ENCODE measurements around the gene LARGE1.

LARGE1 gene

GRCh38 chr22:33823552-33823951, 96.7 kb downstream of the LARGE1 start:
- no peak for DNase-seq

DNA sequence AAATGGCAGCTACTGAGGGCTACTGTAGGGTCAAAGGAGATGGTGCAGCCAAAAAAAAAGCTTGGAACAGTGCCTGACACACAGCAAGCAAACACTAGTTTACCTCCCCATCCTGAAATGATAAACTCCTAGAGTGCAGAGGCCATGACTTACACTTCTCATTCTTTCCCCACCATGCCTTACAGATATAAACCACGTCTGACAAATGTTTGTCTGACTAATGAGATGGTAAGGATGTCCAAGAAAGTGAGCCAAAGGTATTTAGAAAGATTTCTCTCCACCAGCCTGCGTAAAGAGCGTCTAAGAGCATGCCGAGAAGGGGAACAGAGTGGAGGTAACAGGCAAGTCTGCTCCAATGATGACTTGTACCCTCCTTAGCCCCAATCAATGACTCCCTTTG, 99.0 kb downstream of the LARGE1 start:
- no peak for DNase-seq

DNA sequence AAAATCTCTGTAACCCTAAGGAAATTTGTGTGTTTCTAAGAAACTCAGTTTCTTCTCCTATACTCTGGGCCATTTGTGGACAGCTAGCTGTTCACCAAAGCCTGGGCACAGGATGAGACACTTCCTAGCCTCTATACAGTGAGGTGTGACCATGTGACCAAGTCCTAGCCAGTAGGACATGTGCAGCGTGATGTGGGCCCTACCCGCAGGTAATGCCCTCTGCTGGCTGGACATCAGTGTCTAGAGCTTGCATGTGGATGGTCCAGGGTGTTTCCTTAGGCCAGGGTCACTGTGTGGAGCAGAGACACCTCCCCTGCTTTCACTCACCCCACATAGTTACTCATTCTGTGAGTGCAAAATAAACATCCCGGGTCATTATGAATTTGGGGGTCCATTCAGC, 100.5 kb downstream of the LARGE1 start:
- DNase-seq = no peak

DNA sequence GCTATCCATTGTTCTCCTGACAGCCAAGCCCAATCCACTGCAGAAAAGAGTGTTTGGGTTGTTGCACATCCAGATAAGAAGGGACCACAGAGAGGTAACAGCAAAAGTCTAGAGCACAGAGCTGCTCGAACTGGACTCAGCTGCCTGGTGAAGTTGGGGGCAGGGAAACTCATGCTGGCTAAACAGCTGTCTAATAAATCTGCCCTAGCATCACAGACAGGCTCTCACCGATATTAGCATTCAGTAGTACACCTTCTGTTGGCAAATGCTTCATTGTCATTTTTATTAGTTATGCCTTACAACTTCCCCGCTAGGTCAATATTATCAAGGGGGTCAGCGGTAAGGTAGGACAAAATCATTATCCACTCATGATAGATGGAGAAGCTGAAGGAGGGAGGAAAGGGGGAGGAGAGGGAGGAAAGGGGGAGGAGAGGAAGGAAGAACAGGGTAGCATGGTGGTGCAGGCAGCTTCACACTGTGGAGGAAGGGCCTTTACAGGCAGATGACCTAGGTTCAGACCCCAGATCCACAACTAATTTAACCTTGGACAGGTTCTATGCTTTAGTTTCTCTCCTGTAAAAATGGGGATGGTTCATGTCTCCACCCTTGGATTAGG, 102.7 kb downstream of the LARGE1 start:
- DNase-seq = no peak

GRCh38 chr22:33812360-33812977, 107.8 kb downstream of the LARGE1 start:
- DNase-seq = no peak

- DNase-seq = no peak
Measured at GRCh38 chr22:33811686-33812085, 108.6 kb downstream of the LARGE1 start.

GRCh38 chr22:33811208-33811607, 109.1 kb downstream of the LARGE1 start:
- DNase-seq = no peak

- DNase-seq = no peak
Measured at GRCh38 chr22:33807470-33807869, 112.8 kb downstream of the LARGE1 start.

GRCh38 chr22:33806191-33806590, 114.1 kb downstream of the LARGE1 start:
- DNase-seq = no peak

DNA sequence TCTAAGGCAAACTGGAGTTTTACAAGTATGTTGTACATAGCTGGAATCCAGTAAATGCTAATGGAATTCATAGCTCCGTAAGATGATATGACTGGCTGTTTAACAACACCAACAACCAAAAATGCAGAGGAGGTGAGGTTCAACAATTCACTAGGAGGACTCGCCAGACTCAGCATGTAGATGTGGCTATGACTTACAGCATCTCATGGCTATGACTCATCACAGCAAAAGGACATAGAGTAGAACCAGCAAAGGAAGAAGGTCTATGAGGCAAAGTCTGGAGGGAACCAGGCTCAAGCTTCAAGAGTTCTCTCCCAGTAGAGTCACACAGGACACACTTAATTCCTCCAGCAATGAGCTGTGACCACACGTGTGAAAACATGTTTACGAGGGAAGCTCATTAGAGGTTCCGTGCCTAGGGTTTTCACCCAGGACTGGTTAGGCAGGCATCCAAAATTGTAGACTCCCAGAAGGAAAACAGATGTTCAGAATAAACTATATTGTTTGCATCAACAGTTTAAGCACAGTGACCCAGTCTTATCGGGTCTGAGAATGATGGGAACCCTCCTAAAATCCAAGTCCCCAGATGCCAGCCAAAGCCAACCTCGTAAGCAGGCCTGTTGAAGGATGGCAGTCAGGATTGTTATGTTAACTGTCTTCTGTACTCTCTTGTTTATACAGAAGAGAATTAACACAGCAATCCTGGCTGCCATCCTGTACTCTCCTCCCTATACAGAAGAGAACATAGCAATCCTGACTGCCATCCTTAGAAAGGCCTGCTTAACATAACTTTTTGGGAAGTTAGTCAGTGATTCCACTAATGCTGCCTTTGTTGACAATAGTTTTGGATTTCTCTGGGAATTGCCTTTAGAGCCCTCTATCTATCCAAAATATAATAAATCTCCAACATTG, 116.6 kb downstream of the LARGE1 start:
- DNase-seq = peak in 2 of 56 donors; percentile 2 to 22

- no peak for DNase-seq
Measured at GRCh38 chr22:33798401-33798800, 121.9 kb downstream of the LARGE1 start.

DNA sequence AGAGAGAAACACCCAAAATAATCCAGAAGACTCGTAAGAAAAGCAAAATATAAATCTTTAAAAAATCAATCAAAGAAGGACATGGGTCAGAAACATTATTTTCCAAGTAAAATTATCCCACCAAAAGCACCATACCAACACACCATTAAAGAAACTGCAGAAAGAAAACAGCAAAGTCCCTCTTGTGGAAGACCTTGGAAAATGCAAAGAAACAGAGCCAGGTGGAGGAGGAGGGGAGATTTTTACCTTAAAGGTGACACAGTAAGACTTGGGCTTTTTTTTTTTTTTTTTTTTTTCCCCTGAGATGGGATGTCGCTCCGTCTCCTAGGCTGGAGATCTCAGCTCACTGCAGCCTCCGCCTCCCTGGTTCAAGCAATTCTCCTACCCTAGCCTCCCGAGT, 123.8 kb downstream of the LARGE1 start:
- no peak for DNase-seq

DNA sequence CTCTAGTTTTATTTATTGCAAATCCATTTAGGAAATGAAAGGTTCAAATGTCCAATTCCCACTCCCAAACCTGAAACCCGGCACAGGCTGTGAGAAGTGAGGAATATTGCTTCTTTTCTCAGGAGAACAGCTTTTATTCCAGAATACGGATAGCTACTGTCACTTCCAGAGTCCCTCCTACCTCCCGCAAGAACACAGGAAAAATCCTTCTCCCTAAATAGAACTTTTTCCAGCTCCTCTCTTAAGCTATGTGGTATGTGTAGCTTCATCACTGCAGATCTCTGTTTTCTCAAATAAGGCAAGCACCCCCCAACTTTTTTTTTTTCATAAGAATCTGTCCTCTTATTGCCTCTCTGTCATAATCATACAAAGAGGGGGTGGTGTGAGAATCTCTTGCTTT, 126.8 kb downstream of the LARGE1 start:
- DNase-seq = peak in 1 of 56 donors; percentile 2

DNA sequence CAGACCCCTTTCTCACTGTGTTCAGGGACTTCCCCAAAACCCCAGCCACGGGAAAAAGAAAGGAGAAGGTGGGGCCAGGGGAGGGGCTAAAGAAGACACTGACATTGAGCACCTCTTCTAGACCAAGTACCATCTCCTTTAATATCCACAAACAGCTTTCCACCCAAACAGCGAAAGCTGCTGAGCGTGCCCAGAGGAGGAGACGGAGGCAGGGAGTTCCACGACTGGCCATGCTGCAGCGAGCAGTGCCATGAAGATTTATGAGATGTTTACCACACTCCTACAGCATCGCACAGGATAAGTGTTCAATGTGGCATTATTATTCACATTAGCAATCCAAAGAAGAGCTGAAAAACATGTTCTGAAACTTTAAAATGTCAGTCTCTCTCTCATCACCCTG, 127.4 kb downstream of the LARGE1 start:
- DNase-seq = peak in 1 of 56 donors; percentile 5

GRCh38 chr22:33789690-33790253, 130.5 kb downstream of the LARGE1 start:
- no peak for DNase-seq

DNA sequence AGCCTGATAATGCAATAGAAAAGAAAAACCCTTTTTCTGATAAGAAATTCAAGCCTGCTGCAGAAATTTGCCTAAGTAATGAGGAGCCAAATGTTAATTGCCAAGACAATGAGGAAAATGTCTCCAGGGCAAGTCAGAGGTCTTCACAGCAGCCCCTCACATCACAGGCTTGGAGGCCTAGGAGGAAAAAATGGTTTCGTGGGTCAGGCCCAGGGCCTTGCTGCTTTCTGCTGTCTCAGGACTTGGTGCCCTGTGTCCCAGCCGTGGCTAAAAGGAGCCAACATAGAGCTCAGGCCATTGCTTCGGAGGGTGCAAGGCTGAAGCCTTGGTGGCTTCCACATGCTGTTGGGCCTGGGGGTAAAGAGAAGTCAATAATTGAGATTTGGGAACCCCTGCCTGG, 131.3 kb downstream of the LARGE1 start:
- DNase-seq = no peak

DNA sequence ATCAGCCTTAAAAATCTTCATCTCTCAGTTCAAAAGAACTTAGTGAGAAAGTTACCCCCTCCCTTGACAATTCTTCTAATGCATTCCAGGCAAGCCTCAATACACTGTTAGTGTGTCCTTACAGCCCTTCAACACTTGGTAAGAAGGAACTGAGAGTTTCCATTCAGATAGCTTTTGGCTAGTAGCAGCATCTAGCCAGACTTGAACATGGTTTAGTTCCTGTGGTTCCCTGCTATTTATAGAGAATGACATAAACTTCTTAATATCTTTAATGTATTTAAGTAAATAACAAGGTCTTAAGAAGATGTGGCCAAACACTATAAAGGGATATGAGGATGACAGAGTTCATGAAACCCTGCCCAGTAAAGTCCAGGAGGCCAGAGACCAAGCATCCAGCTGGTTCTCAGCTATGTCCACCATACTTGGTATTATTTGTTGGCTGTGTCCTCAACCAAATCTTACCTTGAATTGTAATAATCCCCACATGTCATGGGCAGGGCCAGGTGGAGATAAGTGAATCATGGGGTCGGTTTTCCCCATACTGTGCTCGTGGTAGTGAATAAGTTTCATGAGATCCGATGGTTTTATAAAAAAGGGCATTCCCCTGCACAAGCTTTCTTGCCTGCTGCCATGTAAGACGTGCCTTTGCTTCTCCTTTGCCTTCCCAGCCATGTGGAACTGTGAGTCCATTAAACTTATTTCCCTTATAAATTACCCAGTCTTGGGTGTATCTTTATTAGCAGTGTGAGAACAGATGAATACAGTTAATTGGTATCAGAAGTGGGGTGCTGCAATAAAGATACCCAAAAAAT, 132.4 kb downstream of the LARGE1 start:
- DNase-seq = no peak

DNA sequence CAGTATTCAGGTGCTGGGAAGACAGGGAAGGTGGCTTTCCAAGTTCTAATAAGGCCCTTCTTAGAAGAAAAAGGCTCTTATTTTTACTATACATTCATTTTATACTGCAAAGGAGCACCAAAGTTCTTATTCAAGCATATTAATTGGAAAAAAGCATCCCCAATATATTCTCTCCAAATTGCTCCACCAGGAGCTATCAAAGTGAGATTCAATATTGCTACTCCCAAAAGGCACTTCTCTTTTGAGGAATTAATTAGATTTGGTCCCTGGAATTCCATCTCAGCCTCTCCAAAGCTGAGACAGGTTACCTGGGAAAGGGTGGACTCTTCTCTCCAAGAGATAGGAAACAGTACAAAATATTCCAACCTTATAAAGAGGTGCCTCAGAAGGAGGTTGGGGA, 134.1 kb downstream of the LARGE1 start:
- no peak for DNase-seq

DNA sequence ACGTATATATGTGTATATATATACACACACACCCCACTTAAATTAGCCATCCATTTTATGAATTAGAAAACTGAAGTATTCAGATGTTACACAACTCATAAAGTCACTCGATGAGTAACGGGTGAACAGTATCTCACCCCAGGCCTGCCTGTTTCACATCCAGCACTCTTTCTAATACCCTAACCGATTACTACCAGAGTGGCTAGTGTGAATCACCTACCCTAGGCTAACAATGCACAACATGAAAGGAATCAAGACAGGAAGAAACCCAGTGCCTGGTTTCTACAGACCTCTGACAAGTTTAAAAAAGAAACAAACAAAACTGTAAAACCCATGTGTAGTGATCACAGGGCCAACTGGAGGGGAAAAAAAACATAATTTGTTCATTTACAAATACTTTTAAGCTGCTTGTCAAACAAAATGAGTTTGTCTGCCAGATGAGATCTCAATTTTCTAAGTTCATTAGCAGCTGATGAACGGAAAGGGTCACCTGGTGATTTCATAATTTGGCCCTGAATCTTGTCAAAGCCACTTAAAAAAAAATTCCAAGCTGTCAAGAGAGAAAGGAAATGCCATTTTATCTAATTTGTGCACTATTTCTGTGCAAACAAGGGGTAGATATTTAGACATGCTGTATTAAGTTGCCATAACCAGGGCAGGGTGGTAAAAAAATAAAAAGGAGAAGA, 134.8 kb downstream of the LARGE1 start:
- no peak for DNase-seq

DNA sequence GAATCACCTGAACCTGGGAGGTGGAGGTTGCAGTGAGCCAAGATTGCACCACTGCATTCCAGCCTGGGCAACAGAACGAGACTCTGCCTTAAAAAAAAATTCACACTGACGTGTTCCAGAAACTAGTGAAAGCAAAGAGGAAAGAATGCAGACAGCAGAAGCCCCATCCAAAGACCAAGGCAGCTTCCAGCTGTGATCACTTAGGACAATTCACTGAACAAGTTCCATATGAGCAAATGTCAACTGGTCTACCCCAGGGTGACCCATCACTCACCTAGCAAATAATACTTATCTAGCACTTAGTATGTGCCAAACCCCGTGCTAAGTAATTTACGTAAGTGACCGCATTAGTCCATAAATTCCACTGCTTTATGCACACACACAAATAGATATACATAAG, 138.9 kb downstream of the LARGE1 start:
- no peak for DNase-seq
